B cell (primary cell): Measurements from ENCODE around the gene FCRL2. TPM values are rescaled to one million over a fixed set of nuclear protein-coding genes. Genes with fewer than 3 reads are reported as not detected.

Experiments
- ATAC-seq: fragments of 200-7000 bp; cut with Tn5 transposase; one replicate; pipeline ENCODE4 v1.10.0; 2021; ENCODE audit warnings: low read depth, mild to moderate bottlenecking, moderate number of reproducible peaks, moderate library complexity
- CTCF ChIA-PET: fragments of 350-600 bp; sonication (Branson Sonifier 250); formaldehyde crosslinking; loops from one replicate; lab custom pipeline; 2021; ENCODE audit warnings: antibody characterized with exemption, inconsistent platforms; lab: Charles Lee
- POLR2A ChIA-PET: fragments of 350-600 bp; sonication (Branson Sonifier 250); formaldehyde crosslinking; loops from one replicate; lab custom pipeline; 2021; ENCODE audit warnings: antibody characterized with exemption; lab: Charles Lee
- DNase-seq: peaks from one replicate; pipeline ENCODE4 v3.0.0; 2013
- H2AFZ ChIP-seq: 2 replicates; pipeline ENCODE4 v1.6.1; 2012; ENCODE audit warnings: mild to moderate bottlenecking, low read depth, low read length; ENCODE audit not compliant: insufficient read depth, poor library complexity, severe bottlenecking
- H3K27ac ChIP-seq, 2 donors: 1 replicate in 1 of 2; 2 replicates in 1 of 2; pipeline ENCODE4 v1.5.1; 2012 to 2013; ENCODE audit warnings: low read length in 2 of 2, mild to moderate bottlenecking in 2 of 2, moderate library complexity in 1 of 2
- H3K27me3 ChIP-seq, 4 experiments: fragments of 200-600 bp in 1 of 4; sonication (generic) in 1 of 4; replicated peaks in 1 of 4; 1 replicate in 2 of 4; 2 replicates in 2 of 4; pipeline versions ENCODE4 v1.6.1 to v1.7.0; 2013 to 2016; ENCODE audit warnings: low read length in 3 of 4, mild to moderate bottlenecking in 2 of 4, mixed read lengths in 1 of 4, moderate library complexity in 1 of 4; ENCODE audit not compliant: insufficient read depth in 4 of 4, control insufficient read depth in 3 of 4; ENCODE audit errors: control extremely low read depth in 1 of 4
- H3K36me3 ChIP-seq, 2 experiments: replicated peaks in 1 of 2; 1 replicate in 1 of 2; 2 replicates in 1 of 2; pipeline versions ENCODE4 v1.6.1 to v1.7.1; 2013; ENCODE audit warnings: low read length in 1 of 2; ENCODE audit not compliant: insufficient read depth in 2 of 2, control insufficient read depth in 1 of 2; ENCODE audit errors: control extremely low read depth in 1 of 2, extremely low read depth in 1 of 2
- H3K4me1 ChIP-seq, 2 donors: fragments of 200-600 bp in 1 of 2; sonication (generic) in 1 of 2; 1 replicate in 1 of 2; 2 replicates in 1 of 2; pipeline versions ENCODE4 v1.5.1 to v1.6.1; 2013 to 2017; ENCODE audit warnings: low read length in 2 of 2; ENCODE audit not compliant: control insufficient read depth in 2 of 2, insufficient read depth in 2 of 2
- H3K4me2 ChIP-seq: replicated peaks from 2 replicates; pipeline ENCODE3; 2012; ENCODE audit warnings: mild to moderate bottlenecking, low read depth, low read length; ENCODE audit not compliant: poor library complexity, severe bottlenecking
- H3K4me3 ChIP-seq, 5 experiments: fragments of 200-600 bp in 1 of 5; sonication (generic) in 1 of 5; 1 replicate in 3 of 5; 2 replicates in 2 of 5; pipeline versions ENCODE4 v1.5.1 to v1.7.0; 2011 to 2016; ENCODE audit warnings: low read length in 4 of 5, mild to moderate bottlenecking in 4 of 5, low read depth in 2 of 5, control low read depth in 1 of 5, moderate library complexity in 1 of 5; ENCODE audit not compliant: insufficient read depth in 1 of 5; ENCODE audit errors: control extremely low read depth in 1 of 5, extremely low read depth in 1 of 5
- H3K79me2 ChIP-seq: fragments of 200-600 bp; sonication (generic); one replicate; pipeline ENCODE4 v1.6.0; 2016; ENCODE audit warnings: low read length; ENCODE audit not compliant: control insufficient read depth, insufficient read depth
- H3K9ac ChIP-seq: fragments of 200-600 bp; sonication (generic); 2 replicates; pipeline ENCODE4 v1.6.1; 2017; ENCODE audit warnings: mild to moderate bottlenecking, low read length, moderate library complexity
- H3K9me3 ChIP-seq, 3 donors: one replicate each; pipeline versions ENCODE4 v1.6.1 to v1.7.1; 2013; ENCODE audit warnings: low read length in 2 of 3; ENCODE audit not compliant: control insufficient read depth in 2 of 3, insufficient read depth in 1 of 3; ENCODE audit errors: control extremely low read depth in 1 of 3
- H4K20me1 ChIP-seq: 2 replicates; pipeline ENCODE4 v1.6.0; 2012; ENCODE audit warnings: mild to moderate bottlenecking, low read length; ENCODE audit not compliant: insufficient read depth, control insufficient read depth, poor library complexity, severe bottlenecking
- H3K27ac Mint-ChIP-seq: one replicate; pipeline ENCODE4 v1.8.0; 2021; ENCODE audit warnings: mixed read lengths
- H3K27me3 Mint-ChIP-seq: one replicate; pipeline ENCODE4 v1.8.0; 2021; ENCODE audit warnings: mixed read lengths
- H3K4me1 Mint-ChIP-seq: one replicate; pipeline ENCODE4 v1.8.0; 2021; ENCODE audit warnings: mixed read lengths
- H3K4me3 Mint-ChIP-seq: one replicate; pipeline ENCODE4 v1.8.0; 2021; ENCODE audit warnings: mixed read lengths
- H3K9me3 Mint-ChIP-seq: one replicate; pipeline ENCODE4 v1.8.0; 2022; ENCODE audit warnings: mixed read lengths; ENCODE audit not compliant: insufficient read depth
- EZH2 ChIP-seq: IDR thresholded peaks from 2 replicates; pipeline ENCODE4 v1.6.1; 2012; ENCODE audit warnings: borderline replicate concordance, low read depth, mild to moderate bottlenecking, moderate library complexity, low read length; ENCODE audit not compliant: insufficient read depth, poor library complexity, severe bottlenecking
- WGBS: methylation state at CpG from one replicate; pipeline ENCODE4 v1.1.5; 2013; ENCODE audit warnings: missing lambda C conversion rate; ENCODE audit not compliant: insufficient coverage; 5-methylcytosine and 5-hydroxymethylcytosine counted together
- intact Hi-C: fragments of 100-400 bp; cut with micrococcal nuclease; formaldehyde crosslinking; loops from one replicate; pipeline ENCODE4 v1.10.0; 2022
- polyA plus RNA-seq: library from polyadenylated mRNA; depleted of rRNA; stranded (reverse); fragments of >200 nt; gene quantifications from 2 replicates; pipeline ENCODE4 v1.2.3, GENCODE V29; 2012
- total RNA-seq, 2 donors: library from RNA; stranded (reverse); fragments of 120-200 nt in 1 of 2; gene quantifications; 1 replicate in 1 of 2; 2 replicates in 1 of 2; pipeline versions ENCODE4 v1.2.3 to v1.2.4, GENCODE V29; 2013 to 2022
- TF ChIP-seq, protein P1 (sequence below): fragments of 200-600 bp; IDR thresholded peaks from one replicate; pipeline ENCODE4 v1.8.0; 2022; ENCODE audit warnings: antibody characterized with exemption, mild to moderate bottlenecking

FCRL2 gene
- total and polyA plus RNA-seq, 2 donors (not counting 1 experiment from before 2014, with no cell fraction given), result 78.3 to 184 TPM

DNA sequence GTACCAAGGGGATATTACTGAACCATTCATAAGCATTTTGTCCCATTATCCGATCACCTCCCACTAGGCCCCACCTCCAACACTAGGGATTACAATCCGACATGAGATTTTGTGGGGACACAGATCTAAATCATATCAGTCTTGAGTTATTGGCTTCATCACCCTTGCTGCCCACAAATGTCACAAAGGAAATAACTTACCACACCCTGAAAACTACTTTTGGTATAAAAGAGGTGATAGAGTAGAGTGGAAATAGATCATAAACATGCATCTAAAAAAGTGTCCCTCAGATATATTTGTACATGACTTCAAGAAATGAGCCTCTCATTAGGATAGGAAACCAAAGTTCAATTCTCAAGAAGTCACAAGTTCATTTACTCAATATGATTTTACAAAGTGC, 53.8 kb downstream of the FCRL2 start:
- Histone ChIP-seq H4K20me1 (no peaks in the 10 kb centered on the region), H3K79me2 (peaks cover 4% of the 10 kb centered on the region), H3K36me3 (no peaks in the 10 kb centered on the region), H3K9me3 (peaks cover 2 to 21% (median 10%) of the 10 kb centered on the region in 3 donors), H3K4me1 (peaks cover 63 to 72% of the 10 kb centered on the region in 2 donors), H2AFZ (peak overlapping the region; percentile 35), H3K4me3 (peak overlapping the region in 2 of 5 experiments; percentile 10 to 40), H3K27ac (peak overlapping the region; percentile 80 to 94), H3K9ac (peak overlapping the region; percentile 24), H3K4me2 (peak overlapping the region; percentile 64), H3K27me3 (no peaks in the 10 kb centered on the region)
- ChIA-PET POLR2A (interaction anchor here (0.7 to 1.4 kb wide), 2 partner anchors 18 to 62 kb away, joined by 3 to 4 read pairs; no protein-coding TSS in a partner anchor), CTCF (interaction anchor here (0.7 to 2.6 kb wide), 8 partner anchors 8 to 143 kb away, joined by 3 to 13 read pairs (median 6); partner anchors contain the start of gene FCRL3)
- 100% methylated on average over 1 of the region's 2 CpGs for WGBS
- Mint-ChIP-seq H3K4me1 (peaks cover 65% of the 10 kb centered on the region), H3K9me3 (peaks cover 10% of the 10 kb centered on the region), H3K27ac (peak overlapping the region; percentile 83), H3K4me3 (peak overlapping the region; percentile 40), H3K27me3 (no peaks in the 10 kb centered on the region)
- no peak for TF ChIP-seq EZH2
- TF ChIP-seq, protein P1, sequence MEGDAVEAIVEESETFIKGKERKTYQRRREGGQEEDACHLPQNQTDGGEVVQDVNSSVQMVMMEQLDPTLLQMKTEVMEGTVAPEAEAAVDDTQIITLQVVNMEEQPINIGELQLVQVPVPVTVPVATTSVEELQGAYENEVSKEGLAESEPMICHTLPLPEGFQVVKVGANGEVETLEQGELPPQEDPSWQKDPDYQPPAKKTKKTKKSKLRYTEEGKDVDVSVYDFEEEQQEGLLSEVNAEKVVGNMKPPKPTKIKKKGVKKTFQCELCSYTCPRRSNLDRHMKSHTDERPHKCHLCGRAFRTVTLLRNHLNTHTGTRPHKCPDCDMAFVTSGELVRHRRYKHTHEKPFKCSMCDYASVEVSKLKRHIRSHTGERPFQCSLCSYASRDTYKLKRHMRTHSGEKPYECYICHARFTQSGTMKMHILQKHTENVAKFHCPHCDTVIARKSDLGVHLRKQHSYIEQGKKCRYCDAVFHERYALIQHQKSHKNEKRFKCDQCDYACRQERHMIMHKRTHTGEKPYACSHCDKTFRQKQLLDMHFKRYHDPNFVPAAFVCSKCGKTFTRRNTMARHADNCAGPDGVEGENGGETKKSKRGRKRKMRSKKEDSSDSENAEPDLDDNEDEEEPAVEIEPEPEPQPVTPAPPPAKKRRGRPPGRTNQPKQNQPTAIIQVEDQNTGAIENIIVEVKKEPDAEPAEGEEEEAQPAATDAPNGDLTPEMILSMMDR, result no peak
- DNase-seq, result no peak
- no peak for ATAC-seq
- intact Hi-C loops, result no loop called here

DNA sequence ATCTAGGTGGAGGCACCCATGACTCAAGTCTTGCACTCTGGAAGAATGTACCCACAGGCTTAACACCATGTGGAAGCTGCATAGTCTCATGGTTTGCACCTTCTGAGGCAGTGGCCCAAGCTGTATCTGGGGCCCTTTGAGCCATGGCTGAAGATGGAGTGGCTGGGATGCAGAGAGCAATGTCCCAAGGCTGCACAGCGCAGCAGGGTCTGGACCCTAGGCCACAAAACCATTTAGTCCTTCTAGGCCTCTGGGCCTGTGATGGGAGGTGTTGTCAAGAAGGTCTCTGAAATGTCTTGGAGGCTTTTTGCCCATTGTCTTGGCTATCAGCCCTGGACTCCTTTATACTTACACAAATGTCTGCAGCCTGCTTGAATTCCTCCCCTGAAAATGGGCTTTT, 54.9 kb downstream of the FCRL2 start:
- ATAC-seq, result no peak
- no peak overlapping the region for H3K4me3 Mint-ChIP-seq

More for the DNA sequence above, 54.9 kb downstream of the FCRL2 start:
- no peaks in the 10 kb centered on the region for H3K79me2 ChIP-seq
- H3K4me3 ChIP-seq, result no peak overlapping the region
- no peak overlapping the region for H2AFZ ChIP-seq
- ChIA-PET POLR2A (interaction anchor here (0.6 kb wide), 1 partner anchor 55 kb away, joined by 5 read pairs; no protein-coding TSS in a partner anchor), CTCF (interaction anchor here (0.6 kb wide), 1 partner anchor 59 kb away, joined by 5 read pairs; no protein-coding TSS in a partner anchor)
- H3K4me2 ChIP-seq, result no peak overlapping the region
- TF ChIP-seq, protein P1, result no peak
- TF ChIP-seq EZH2, result no peak
- DNase-seq, result no peak
- peak overlapping the region; percentile 80 to 94 for H3K27ac ChIP-seq
- 88% methylated on average over 1 of the region's 1 CpG for whole genome bisulfite sequencing
- peaks cover 51 to 61% of the 10 kb centered on the region in 2 donors for H3K4me1 ChIP-seq
- no peaks in the 10 kb centered on the region for H3K27me3 ChIP-seq
- intact Hi-C loops, result loop anchor here (2.0 kb wide), 1 partner anchor 13 kb away; no protein-coding TSS in a partner anchor
- Mint-ChIP-seq H3K4me1 (peaks cover 55% of the 10 kb centered on the region), H3K9me3 (peaks cover 10% of the 10 kb centered on the region), H3K27ac (peak overlapping the region; percentile 83), H3K27me3 (no peaks in the 10 kb centered on the region)
- H4K20me1 ChIP-seq, result no peaks in the 10 kb centered on the region
- H3K36me3 ChIP-seq, result no peaks in the 10 kb centered on the region
- H3K9ac ChIP-seq, result peak overlapping the region; percentile 7
- H3K9me3 ChIP-seq, result peaks cover 2 to 21% (median 10%) of the 10 kb centered on the region in 3 donors
